A673 (cell line): ENCODE measurements around the gene MIEF1. TPM values are rescaled to one million over a fixed set of nuclear protein-coding genes. Genes with fewer than 3 reads are reported as not detected.

Experiments
- BruUV-seq: library from RNA; stranded (reverse); fragments of 400-500 nt; replicated peaks from 2 replicates; lab custom pipeline; 2021; lab: Mats Ljungman, UMichigan
- CTCF ChIA-PET: fragments of 300-600 bp; sonication (Branson Sonifier 250); formaldehyde crosslinking; loops from one replicate; lab custom pipeline; 2022; ENCODE audit warnings: antibody characterized with exemption; lab: Charles Lee
- POLR2A ChIA-PET: fragments of 300-600 bp; sonication (Branson Sonifier 250); formaldehyde crosslinking; loops from one replicate; lab custom pipeline; 2022; ENCODE audit warnings: antibody characterized with exemption; ENCODE audit not compliant: low non-redundant PET; lab: Charles Lee
- DNase-seq: peaks from one replicate; pipeline ENCODE4 v3.0.0-alpha.2; 2015; ENCODE audit warnings: low spot score
- H3K27ac ChIP-seq: fragments of 200-600 bp; sonication (generic); 2 replicates; pipeline ENCODE4 v1.5.1; 2016; ENCODE audit warnings: mixed run types, low read depth, mild to moderate bottlenecking, mixed read lengths, antibody characterized with exemption, low read length; ENCODE audit not compliant: poor library complexity, severe bottlenecking
- H3K27me3 ChIP-seq: fragments of 200-600 bp; sonication (generic); replicated peaks from 2 replicates; pipeline ENCODE4 v1.6.1; 2017; ENCODE audit warnings: mixed run types, low read depth, mild to moderate bottlenecking, mixed read lengths, antibody characterized with exemption, low read length; ENCODE audit not compliant: insufficient read depth, poor library complexity
- H3K36me3 ChIP-seq: fragments of 200-600 bp; sonication (generic); 2 replicates; pipeline ENCODE4 v1.6.1; 2016; ENCODE audit warnings: mixed run types, mild to moderate bottlenecking, mixed read lengths, antibody characterized with exemption, low read length; ENCODE audit not compliant: insufficient read depth, poor library complexity, severe bottlenecking
- H3K4me1 ChIP-seq: fragments of 200-600 bp; sonication (generic); 2 replicates; pipeline ENCODE4 v1.6.1; 2017; ENCODE audit warnings: mixed run types, mild to moderate bottlenecking, mixed read lengths, antibody characterized with exemption, low read length; ENCODE audit not compliant: insufficient read depth, poor library complexity, severe bottlenecking
- H3K4me3 ChIP-seq: fragments of 200-600 bp; sonication (generic); 2 replicates; pipeline ENCODE4 v1.5.1; 2016; ENCODE audit warnings: low read depth, mixed run types, mild to moderate bottlenecking, mixed read lengths, low read length; ENCODE audit not compliant: poor library complexity, severe bottlenecking
- H3K9me3 ChIP-seq: fragments of 200-600 bp; sonication (generic); 2 replicates; pipeline ENCODE4 v1.6.1; 2016; ENCODE audit warnings: mixed run types, low read depth, mild to moderate bottlenecking, mixed read lengths, antibody characterized with exemption, low read length; ENCODE audit not compliant: poor library complexity, severe bottlenecking
- CTCF ChIP-seq: fragments of 300-800, 200-600 bp; sonication (generic); conservative IDR thresholded peaks from 2 replicates; pipeline ENCODE4 v1.5.1; 2017; ENCODE audit warnings: low read depth, mild to moderate bottlenecking, antibody characterized with exemption, low read length, moderate library complexity, mixed read lengths
- EZH2 ChIP-seq: fragments of 200-600 bp; sonication (generic); IDR thresholded peaks from 2 replicates; pipeline ENCODE4 v1.6.1; 2017; ENCODE audit warnings: borderline replicate concordance, low read depth, mild to moderate bottlenecking, mixed read lengths, antibody characterized with exemption, low read length; ENCODE audit not compliant: poor library complexity, severe bottlenecking
- intact Hi-C: fragments of 100-400 bp; cut with micrococcal nuclease; formaldehyde crosslinking; loops from one replicate; pipeline ENCODE4 v1.10.0; 2022; ENCODE audit not compliant: unreplicated experiment
- total RNA-seq: library from RNA; stranded (reverse); gene quantifications from 2 replicates; pipeline ENCODE4 v1.2.3, GENCODE V29; 2021

The MIEF1 gene
- total RNA-seq, 1 experiment from 2014 or later = 55.1 TPM

GRCh38 chr22:39511226-39511625 lies 9.1 kb downstream of the MIEF1 start:
- Histone ChIP-seq H3K4me3 (no peak overlapping the region), H3K9me3 (no peaks in the 10 kb centered on the region), H3K36me3 (peaks cover 85% of the 10 kb centered on the region), H3K27ac (no peak overlapping the region), H3K27me3 (no peaks in the 10 kb centered on the region), H3K4me1 (no peaks in the 10 kb centered on the region)
- POLR2A ChIA-PET = no interaction called here
- CTCF ChIA-PET = interaction anchor here (1.0 kb wide), 1 partner anchor 9 kb away, joined by 3 read pairs; the partner anchor contains the start of gene MIEF1
- DNase-seq = no peak
- BruUV-seq = no TSS peak
- TF ChIP-seq CTCF (no peak), EZH2 (no peak)
- intact Hi-C loops = no loop called here

- H3K27me3 ChIP-seq = no peaks in the 10 kb centered on the region
- CTCF ChIA-PET = no interaction called here
- intact Hi-C loops = no loop called here
These were observed 9.9 kb downstream of the MIEF1 start for GRCh38 chr22:39512026-39512425.

GRCh38 chr22:39513791-39514190 lies 11.7 kb downstream of the MIEF1 start:
- DNase-seq = no peak
- Histone ChIP-seq H3K27me3 (no peaks in the 10 kb centered on the region), H3K27ac (no peak overlapping the region), H3K4me1 (peaks cover 8% of the 10 kb centered on the region), H3K36me3 (peaks cover 79% of the 10 kb centered on the region), H3K4me3 (no peak overlapping the region), H3K9me3 (no peaks in the 10 kb centered on the region)
- intact Hi-C loops = no loop called here
- POLR2A ChIA-PET = no interaction called here
- no peak for TF ChIP-seq CTCF
- TF ChIP-seq EZH2 = no peak
- BruUV-seq = no TSS peak
- CTCF ChIA-PET = interaction anchor here (1.4 kb wide), 1 partner anchor 114 kb away, joined by 3 read pairs; the partner anchor contains the start of gene TAB1

More at GRCh38 chr22:39512026-39512425, 9.9 kb downstream of the MIEF1 start:
- H3K36me3 ChIP-seq = peaks cover 85% of the 10 kb centered on the region
- H3K4me3 ChIP-seq = no peak overlapping the region
- BruUV-seq = no TSS peak
- POLR2A ChIA-PET = interaction anchor here (0.6 kb wide), 1 partner anchor 18 kb away, joined by 4 read pairs; no protein-coding TSS in a partner anchor
- H3K4me1 ChIP-seq = no peaks in the 10 kb centered on the region
- no peak for TF ChIP-seq EZH2
- no peak for TF ChIP-seq CTCF
- DNase-seq = no peak
- no peaks in the 10 kb centered on the region for H3K9me3 ChIP-seq
- no peak overlapping the region for H3K27ac ChIP-seq
